Measurements from ENCODE around the gene CEACAM8. TPM values are rescaled to one million over a fixed set of nuclear protein-coding genes. Genes with fewer than 3 reads are reported as not detected.

The CEACAM8 gene
- total RNA-seq, 4 donors from 2014 or later: 0.17 TPM; not detected in 3

- H3K36me3 ChIP-seq: no peaks in the 10 kb centered on the region
- H3K4me3 ChIP-seq: no peak overlapping the region
- no peaks in the 10 kb centered on the region for H3K9me3 ChIP-seq
- TF ChIP-seq POLR2AphosphoS5 (IDR thresholded peaks at IDR 0.05) (no peak), EP300 (IDR thresholded peaks at IDR 0.05) (no peak), POLR2A (IDR thresholded peaks at IDR 0.05; ENCODE audit: low read depth) (no peak), CTCF (IDR thresholded peaks at IDR 0.05) (no peak)
- DNase-seq (ENCODE audit: extremely low spot score): no peak
- whole genome bisulfite sequencing: 83% methylated on average over 7 of the region's 7 CpGs
- H3K4me1 ChIP-seq: no peaks in the 10 kb centered on the region
- intact Hi-C loops (cut with DNase I): no loop called here
- no peaks in the 10 kb centered on the region for H3K27me3 ChIP-seq
- H3K27ac ChIP-seq (replicated peaks in 1 of 4): no peak overlapping the region
Measured at GRCh38 chr19:42589792-42590191, 4.9 kb downstream of the CEACAM8 start.

GRCh38 chr19:42584466-42584865 is 10.3 kb downstream of the CEACAM8 start:
- Histone ChIP-seq H3K36me3 (no peaks in the 10 kb centered on the region), H3K27ac (replicated peaks in 1 of 4) (no peak overlapping the region), H3K9me3 (no peaks in the 10 kb centered on the region), H3K4me3 (no peak overlapping the region), H3K4me1 (no peaks in the 10 kb centered on the region), H3K27me3 (no peaks in the 10 kb centered on the region)
- no peak for DNase-seq (ENCODE audit: extremely low spot score)
- intact Hi-C loops (cut with DNase I): no loop called here
- TF ChIP-seq POLR2A (IDR thresholded peaks at IDR 0.05; ENCODE audit: low read depth) (no peak), CTCF (IDR thresholded peaks at IDR 0.05) (no peak), EP300 (IDR thresholded peaks at IDR 0.05) (no peak), POLR2AphosphoS5 (IDR thresholded peaks at IDR 0.05) (no peak)

- Histone ChIP-seq H3K9me3 (no peaks in the 10 kb centered on the region), H3K27ac (replicated peaks in 1 of 4) (no peak overlapping the region)
Measured at GRCh38 chr19:42577016-42577415, 17.7 kb downstream of the CEACAM8 start.

GRCh38 chr19:42576241-42576640 is 18.5 kb downstream of the CEACAM8 start:
- no peaks in the 10 kb centered on the region for H3K4me1 ChIP-seq
- H3K9me3 ChIP-seq: no peaks in the 10 kb centered on the region
- intact Hi-C loops (cut with DNase I): no loop called here
- peaks cover 0 to 9% (median 0%) of the 10 kb centered on the region in 4 donors for H3K27me3 ChIP-seq
- no peak overlapping the region for H3K4me3 ChIP-seq
- no peak overlapping the region for H3K27ac ChIP-seq (replicated peaks in 1 of 4)
- no peaks in the 10 kb centered on the region for H3K36me3 ChIP-seq
- TF ChIP-seq CTCF (IDR thresholded peaks at IDR 0.05) (no peak), POLR2A (IDR thresholded peaks at IDR 0.05; ENCODE audit: low read depth) (no peak), POLR2AphosphoS5 (IDR thresholded peaks at IDR 0.05) (no peak), EP300 (IDR thresholded peaks at IDR 0.05) (no peak)
- no peak for DNase-seq (ENCODE audit: extremely low spot score)
- 80% methylated on average over 2 of the region's 2 CpGs for WGBS

More at GRCh38 chr19:42577016-42577415, 17.7 kb downstream of the CEACAM8 start:
- TF ChIP-seq POLR2A (IDR thresholded peaks at IDR 0.05; ENCODE audit: low read depth) (no peak), EP300 (IDR thresholded peaks at IDR 0.05) (no peak), CTCF (IDR thresholded peaks at IDR 0.05) (no peak), POLR2AphosphoS5 (IDR thresholded peaks at IDR 0.05) (no peak)
- no peaks in the 10 kb centered on the region for H3K36me3 ChIP-seq
- no peak overlapping the region for H3K4me3 ChIP-seq
- 72% methylated on average over 1 of the region's 1 CpG for WGBS
- no peaks in the 10 kb centered on the region for H3K4me1 ChIP-seq
- peaks cover 0 to 9% (median 0%) of the 10 kb centered on the region in 4 donors for H3K27me3 ChIP-seq
- no peak for DNase-seq (ENCODE audit: extremely low spot score)
- intact Hi-C loops (cut with DNase I): no loop called here

- H3K9me3 ChIP-seq: no peaks in the 10 kb centered on the region
- intact Hi-C loops (cut with DNase I): no loop called here
- H3K27ac ChIP-seq (replicated peaks in 1 of 4): no peak overlapping the region
- peaks cover 0 to 15% (median 0%) of the 10 kb centered on the region in 4 donors for H3K27me3 ChIP-seq
- H3K4me1 ChIP-seq: no peaks in the 10 kb centered on the region
- H3K4me3 ChIP-seq: no peak overlapping the region
- WGBS: 46% methylated on average over 1 of the region's 1 CpG
- no peaks in the 10 kb centered on the region for H3K36me3 ChIP-seq
- no peak for DNase-seq (ENCODE audit: extremely low spot score)
- TF ChIP-seq POLR2A (IDR thresholded peaks at IDR 0.05; ENCODE audit: low read depth): no peak
- no peak for TF ChIP-seq CTCF (IDR thresholded peaks at IDR 0.05)
Measured at GRCh38 chr19:42573642-42574041, 21.1 kb downstream of the CEACAM8 start.
